Ovary (tissue), 9 donors: Measurements from ENCODE around the gene LILRA1. TPM values are rescaled to one million over a fixed set of nuclear protein-coding genes. Genes with fewer than 3 reads are reported as not detected.
"Not testable (repeated sequence)": the region's sequence is repeated elsewhere in the genome, so short reads cannot be mapped to it uniquely, and the experiment has no call there.

Experiments
- DNase-seq, 5 donors: peaks; one replicate each; pipeline ENCODE4 v3.0.0-alpha.2; 2019 to 2020
- H3K27ac ChIP-seq, 2 donors: fragments of 200-600 bp; one replicate each; pipeline versions ENCODE4 v1.5.1 to v1.8.0; 2019 to 2022
- H3K27me3 ChIP-seq: fragments of 200-600 bp; one replicate; pipeline ENCODE4 v1.8.0; 2022
- H3K36me3 ChIP-seq: fragments of 200-600 bp; sonication (generic); one replicate; pipeline ENCODE4 v1.5.1; 2019
- H3K4me1 ChIP-seq: one replicate; pipeline ENCODE4 v1.8.1; 2013; ENCODE audit warnings: mild to moderate bottlenecking, moderate library complexity; ENCODE audit not compliant: insufficient read depth
- H3K4me3 ChIP-seq: fragments of 200-600 bp; sonication (generic); one replicate; pipeline ENCODE4 v1.5.1; 2017
- H3K9me3 ChIP-seq, 2 donors: fragments of 200-600 bp in 1 of 2; sonication (generic) in 1 of 2; one replicate each; pipeline versions ENCODE4 v1.5.1 to v1.8.1; 2013 to 2019; ENCODE audit warnings: mild to moderate bottlenecking in 1 of 2, moderate library complexity in 1 of 2
- CTCF ChIP-seq, 3 donors: fragments of 450-650 bp in 2 of 3; fragments of 200-600 bp in 1 of 3; IDR thresholded peaks; one replicate each; pipeline versions ENCODE4 v1.5.1 to v1.8.0; 2016 to 2022; ENCODE audit warnings: antibody characterized with exemption in 3 of 3, mild to moderate bottlenecking in 1 of 3
- EP300 ChIP-seq: sonication (generic); formaldehyde crosslinking; IDR thresholded peaks from one replicate; pipeline ENCODE4 v1.6.1; 2017; ENCODE audit warnings: antibody characterized with exemption
- POLR2A ChIP-seq: fragments of 450-650 bp; IDR thresholded peaks from one replicate; pipeline ENCODE4 v1.6.1; 2017; ENCODE audit warnings: antibody characterized with exemption, mild to moderate bottlenecking, moderate library complexity
- WGBS, 3 donors: extraction: QIAGEN DNeasy Blood & Tissue Kit in 1 of 3; methylation state at CpG; one replicate each; pipeline versions ENCODE4 v1.1.5 to v1.1.7; 2013 to 2017; 5-methylcytosine and 5-hydroxymethylcytosine counted together
- intact Hi-C, 4 donors: fragments of 100-400 bp; cut with DNase I; formaldehyde crosslinking; loops; one replicate each; pipeline versions ENCODE4 v1.11.0 to v1.15.1; 2022 to 2023
- polyA plus RNA-seq, 2 donors: library from polyadenylated mRNA; stranded (reverse); fragments of 200-250 nt in 1 of 2; fragments of 350-450 nt in 1 of 2; fragmentation: Illumina TruSeq in 1 of 2; extraction: RNeasy Lipid Tissue Mini Kit (QIAGEN cat#74804) in 1 of 2; gene quantifications; one replicate each; pipeline ENCODE4 v1.2.3, GENCODE V29; 2013 to 2014
- total RNA-seq, 7 donors: library from RNA; depleted of rRNA in 2 of 7; stranded (reverse); fragments of >200 nt in 2 of 7; fragmentation: NEBNext Ultra II Directional in 3 of 7; extraction: Animal tissue kit (Norgen Biotek cat#: 25700) in 3 of 7; gene quantifications; one replicate each; pipeline versions ENCODE4 v1.1.0 to v1.2.4, GENCODE V29; 2016 to 2023
- donor health status: DM: no; HTN: no; CAD: no; lungs with moderate emphysema.
- donor health status: DM: no; HTN: no; CAD: no.
- donor health status: Bipolar disorder and iron deficiency.
- donor health status: DM: yes; HTN: yes; CAD: no.
- donor health status: DM: no; HTN: no; CAD: no.
- donor health status: DM: yes; HTN: yes; CAD: no.

The LILRA1 gene
- total and polyA plus RNA-seq, 9 donors = 0.15 to 3.1 (median 0.36) TPM

GRCh38 chr19:54570316-54570715, 23.1 kb upstream of the LILRA1 start:
- Histone ChIP-seq H3K4me3 (no peak overlapping the region), H3K9me3 (no peaks in the 10 kb centered on the region), H3K4me1 (no peaks in the 10 kb centered on the region), H3K27me3 (no peaks in the 10 kb centered on the region), H3K36me3 (no peaks in the 10 kb centered on the region), H3K27ac (no peak overlapping the region)
- 59 to 69% (median 67%) methylated on average over 3 of the region's 3 CpGs for WGBS, 3 donors
- intact Hi-C loops = no loop called here
- no peak for TF ChIP-seq POLR2A
- no peak for TF ChIP-seq EP300
- TF ChIP-seq CTCF (IDR thresholded peaks at IDR 0.05) = no peak
- DNase-seq = no peak

DNA sequence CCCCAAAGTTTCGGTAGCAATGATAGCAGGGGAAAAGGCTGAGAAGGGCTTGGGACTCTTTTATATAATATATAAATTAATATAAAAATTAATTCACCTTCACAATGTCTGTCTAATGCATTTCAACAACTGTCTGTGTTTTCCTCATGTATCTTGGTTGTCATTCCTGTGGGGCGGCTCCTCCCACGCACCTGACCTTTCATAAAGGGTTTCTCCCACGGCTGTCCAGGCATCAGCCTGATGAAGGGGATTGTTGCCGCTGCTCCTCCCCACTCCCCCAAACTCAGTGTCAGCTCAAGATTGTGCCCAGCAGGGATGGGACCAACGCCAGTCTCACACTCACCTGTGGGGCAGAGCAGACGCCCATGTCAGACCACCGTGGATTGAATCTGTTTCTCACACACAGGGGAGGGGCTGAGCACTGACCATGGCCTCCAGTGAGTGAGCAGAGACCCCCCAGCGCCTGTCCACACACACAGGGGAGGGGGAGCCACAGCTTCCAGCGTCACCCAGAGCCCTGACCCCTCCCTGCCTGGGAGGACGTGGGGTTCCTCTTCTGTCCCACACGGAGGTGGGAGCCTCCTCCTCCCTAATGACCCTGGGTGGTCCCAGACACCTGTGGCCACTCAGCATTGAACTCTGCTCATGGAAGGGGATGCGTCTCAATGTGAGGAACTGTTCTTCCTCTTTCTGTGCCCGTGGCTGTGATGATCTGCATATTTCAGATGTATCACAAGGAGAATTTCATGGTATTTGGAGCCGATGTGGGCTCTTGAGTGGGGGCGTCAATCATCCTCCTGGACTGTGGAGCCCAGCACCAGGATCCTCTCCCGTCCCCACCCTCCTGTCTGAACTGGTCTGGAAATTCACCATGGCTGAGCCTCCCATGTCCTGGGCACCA, 21.5 kb upstream of the LILRA1 start:
- H3K36me3 ChIP-seq, H3K4me1 ChIP-seq, intact Hi-C loops, H3K4me3 ChIP-seq, DNase-seq, H3K27me3 ChIP-seq, H3K27ac ChIP-seq, H3K9me3 ChIP-seq: not testable (repeated sequence)
- WGBS, 3 donors = 35 to 55% (median 53%) methylated on average over 17 of the region's 17 CpGs

GRCh38 chr19:54572696-54573311, 20.6 kb upstream of the LILRA1 start:
- Histone ChIP-seq H3K36me3 (no peaks in the 10 kb centered on the region), H3K4me3 (no peak overlapping the region), H3K4me1 (no peaks in the 10 kb centered on the region), H3K27ac (no peak overlapping the region), H3K27me3 (no peaks in the 10 kb centered on the region), H3K9me3 (no peaks in the 10 kb centered on the region)
- 45 to 73% (median 54%) methylated on average over 9 of the region's 9 CpGs for WGBS, 3 donors
- TF ChIP-seq CTCF (IDR thresholded peaks at IDR 0.05) (no peak), POLR2A (no peak)
- intact Hi-C loops = no loop called here
- DNase-seq = no peak

- no peak within 1 kb of the TSS for H3K4me3 ChIP-seq
- TF ChIP-seq POLR2A (no peak), EP300 (no peak), CTCF (IDR thresholded peaks at IDR 0.05) (no peak)
- intact Hi-C loops = no loop called here
These were observed 20.0 kb upstream of the LILRA1 start, which contains the start of gene LILRA2 for GRCh38 chr19:54573330-54573872. LILRA2 (plus strand) TSS chr19:54573790; CDS start chr19:54573879, 89 bp downstream.

DNA sequence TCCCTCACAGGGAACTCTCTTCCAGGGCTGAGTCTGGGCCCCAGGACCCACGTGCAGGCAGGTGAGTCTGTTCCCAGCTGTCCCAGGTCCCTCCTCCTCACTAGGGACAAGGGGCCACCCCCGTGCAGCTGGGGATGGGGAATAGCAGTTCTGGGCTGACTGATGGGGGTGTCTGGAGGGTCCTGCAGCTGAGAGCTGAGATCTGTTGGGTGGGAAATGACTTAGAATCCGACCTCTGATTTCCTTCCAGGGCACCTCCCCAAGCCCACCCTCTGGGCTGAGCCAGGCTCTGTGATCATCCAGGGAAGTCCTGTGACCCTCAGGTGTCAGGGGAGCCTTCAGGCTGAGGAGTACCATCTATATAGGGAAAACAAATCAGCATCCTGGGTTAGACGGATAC, 19.4 kb upstream of the LILRA1 start:
- no peak overlapping the region for H3K27ac ChIP-seq
- H3K4me3 ChIP-seq = no peak overlapping the region
- TF ChIP-seq EP300 (no peak), CTCF (IDR thresholded peaks at IDR 0.05) (no peak), POLR2A (no peak)
- H3K36me3 ChIP-seq = no peaks in the 10 kb centered on the region
- no peak for DNase-seq
- WGBS, 3 donors = 26 to 49% (median 43%) methylated on average over 4 of the region's 4 CpGs
- H3K27me3 ChIP-seq = no peaks in the 10 kb centered on the region
- no peaks in the 10 kb centered on the region for H3K4me1 ChIP-seq
- no peaks in the 10 kb centered on the region for H3K9me3 ChIP-seq
- intact Hi-C loops = no loop called here

More at GRCh38 chr19:54573330-54573872, 20.0 kb upstream of the LILRA1 start, which contains the start of gene LILRA2:
- Histone ChIP-seq H3K27ac (no peak within 1 kb of the TSS), H3K9me3 (no peaks in the 10 kb centered on the region), H3K27me3 (no peaks in the 10 kb centered on the region), H3K36me3 (no peaks in the 10 kb centered on the region), H3K4me1 (no peaks in the 10 kb centered on the region)
- DNase-seq = no peak
- 66 to 70% (median 67%) methylated on average over 10 of the region's 10 CpGs for WGBS, 3 donors
